PC-3 (cell line): Measurements from ENCODE around the gene HS2ST1.

Experiments
- CTCF ChIP-seq: fragments of 300-600 bp; sonication (generic); conservative IDR thresholded peaks from 2 replicates; pipeline ENCODE4 v1.5.1; 2017; ENCODE audit warnings: antibody characterized with exemption, low read depth, mild to moderate bottlenecking, low read length
- EZH2 ChIP-seq: fragments of 300-600 bp; sonication (generic); IDR thresholded peaks from one replicate; pipeline ENCODE4 v1.6.1; 2017; ENCODE audit warnings: antibody characterized with exemption, mild to moderate bottlenecking, low read length; ENCODE audit not compliant: unreplicated experiment
- EZH2phosphoT487 ChIP-seq: fragments of 300-600 bp; sonication (generic); IDR thresholded peaks from 2 replicates; pipeline ENCODE4 v1.6.1; 2018; ENCODE audit warnings: mild to moderate bottlenecking, antibody characterized with exemption, low read length, borderline replicate concordance

GRCh38 chr1:87134625-87135328 is 220.3 kb downstream of the HS2ST1 start:
- TF ChIP-seq EZH2phosphoT487 (no peak), CTCF (no peak), EZH2 (no peak)
